IMR-90 (cell line): ENCODE data around the gene FNIP2. TPM values are rescaled to one million over a fixed set of nuclear protein-coding genes. Genes with fewer than 3 reads are reported as not detected.

Source experiments
- ATAC-seq: fragments of 200-7000 bp; cut with Tn5 transposase; 2 replicates; pipeline ENCODE4 v1.9.1; 2020; ENCODE audit warnings: low read depth, mild to moderate bottlenecking, moderate library complexity
- BruUV-seq: library from RNA; stranded (reverse); fragments of 400-500 nt; replicated peaks from 2 replicates; lab custom pipeline; 2021; lab: Mats Ljungman, UMichigan
- CTCF ChIA-PET: fragments of 300-600 bp; formaldehyde crosslinking; extraction: SDS; loops from one replicate; lab custom pipeline; 2021; ENCODE audit warnings: antibody characterized with exemption; lab: Yijun Ruan, JAX
- POLR2A ChIA-PET: fragments of 300-600 bp; sonication (Branson Sonifier 250); formaldehyde crosslinking; loops from one replicate; lab custom pipeline; 2022; ENCODE audit warnings: antibody characterized with exemption; ENCODE audit not compliant: unreplicated experiment; lab: Charles Lee
- DNase-seq: peaks from one replicate; pipeline ENCODE4 v3.0.0; 2013
- H2AFZ ChIP-seq: replicated peaks from 2 replicates; pipeline ENCODE3; 2013; ENCODE audit warnings: low read length, mild to moderate bottlenecking; ENCODE audit not compliant: poor library complexity
- H2AK5ac ChIP-seq: 2 replicates; pipeline ENCODE4 v1.6.1; 2013; ENCODE audit warnings: low read depth, low read length, inconsistent platforms
- H2AK9ac ChIP-seq: replicated peaks from 2 replicates; pipeline ENCODE3; 2013; ENCODE audit warnings: mild to moderate bottlenecking, low read depth, low read length, moderate library complexity; ENCODE audit not compliant: poor library complexity
- H2BK120ac ChIP-seq: 2 replicates; pipeline ENCODE4 v1.6.1; 2013; ENCODE audit warnings: low read depth, low read length, inconsistent platforms
- H2BK15ac ChIP-seq: 3 replicates; pipeline ENCODE4 v1.6.1; 2013; ENCODE audit warnings: low read depth, low read length, inconsistent platforms
- H2BK20ac ChIP-seq: 2 replicates; pipeline ENCODE4 v1.6.1; 2013; ENCODE audit warnings: low read depth, mild to moderate bottlenecking, inconsistent platforms, low read length, moderate library complexity
- H2BK5ac ChIP-seq: 2 replicates; pipeline ENCODE4 v1.6.1; 2013; ENCODE audit warnings: mild to moderate bottlenecking, low read depth, low read length, inconsistent platforms; ENCODE audit not compliant: poor library complexity, severe bottlenecking
- H3K14ac ChIP-seq: replicated peaks from 2 replicates; pipeline ENCODE4 v1.6.1; 2013; ENCODE audit warnings: low read depth, low read length, inconsistent platforms
- H3K18ac ChIP-seq: 2 replicates; pipeline ENCODE4 v1.6.1; 2013; ENCODE audit warnings: low read depth, low read length, control low read depth
- H3K23ac ChIP-seq: 2 replicates; pipeline ENCODE4 v1.6.1; 2013; ENCODE audit warnings: low read depth, low read length, inconsistent platforms
- H3K27ac ChIP-seq: 2 replicates; pipeline ENCODE4 v1.5.1; 2013; ENCODE audit warnings: mild to moderate bottlenecking, control low read depth, low read length; ENCODE audit not compliant: insufficient read depth
- H3K27me3 ChIP-seq: 2 replicates; pipeline ENCODE4 v1.6.1; 2013; ENCODE audit warnings: low read length; ENCODE audit not compliant: control insufficient read depth, insufficient read depth
- H3K36me3 ChIP-seq: 2 replicates; pipeline ENCODE4 v1.6.1; 2013; ENCODE audit warnings: low read length, mixed read lengths; ENCODE audit not compliant: control insufficient read depth, insufficient read depth
- H3K4ac ChIP-seq: 2 replicates; pipeline ENCODE4 v1.6.1; 2013; ENCODE audit warnings: low read depth, low read length, inconsistent platforms
- H3K4me1 ChIP-seq: 2 replicates; pipeline ENCODE4 v1.6.1; 2013; ENCODE audit warnings: low read length, mixed read lengths; ENCODE audit not compliant: control insufficient read depth, insufficient read depth
- H3K4me2 ChIP-seq: 2 replicates; pipeline ENCODE4 v1.6.1; 2013; ENCODE audit warnings: low read depth, mild to moderate bottlenecking, control low read depth, low read length, moderate library complexity
- H3K4me3 ChIP-seq: 2 replicates; pipeline ENCODE4 v1.5.1; 2013; ENCODE audit warnings: low read depth, mild to moderate bottlenecking, control low read depth, low read length, moderate library complexity; ENCODE audit not compliant: insufficient read depth
- H3K56ac ChIP-seq: 2 replicates; pipeline ENCODE4 v1.6.1; 2013; ENCODE audit warnings: low read length, inconsistent platforms; ENCODE audit not compliant: insufficient read depth; ENCODE audit errors: extremely low read depth
- H3K79me1 ChIP-seq, 2 experiments: 2 replicates each; pipeline ENCODE4 v1.6.1; 2013; ENCODE audit warnings: low read length in 2 of 2, inconsistent platforms in 1 of 2, low read depth in 1 of 2
- H3K9ac ChIP-seq: 2 replicates; pipeline ENCODE4 v1.6.1; 2013; ENCODE audit warnings: low read depth, low read length, control low read depth
- H3K9me1 ChIP-seq: 2 replicates; pipeline ENCODE4 v1.6.1; 2013; ENCODE audit warnings: low read length, inconsistent platforms; ENCODE audit not compliant: insufficient read depth
- H3K9me3 ChIP-seq: 2 replicates; pipeline ENCODE4 v1.6.1; 2013; ENCODE audit warnings: low read length; ENCODE audit not compliant: control insufficient read depth, insufficient read depth
- H4K20me1 ChIP-seq: 2 replicates; pipeline ENCODE4 v1.6.1; 2013; ENCODE audit warnings: low read length, inconsistent platforms; ENCODE audit not compliant: insufficient read depth
- H4K5ac ChIP-seq: 2 replicates; pipeline ENCODE4 v1.6.1; 2013; ENCODE audit warnings: mild to moderate bottlenecking, low read depth, low read length, control low read depth
- H4K8ac ChIP-seq, 2 experiments: 2 replicates each; pipeline ENCODE4 v1.6.1; 2013; ENCODE audit warnings: low read depth in 2 of 2, low read length in 2 of 2, control low read depth in 1 of 2, inconsistent platforms in 1 of 2
- H4K91ac ChIP-seq: 2 replicates; pipeline ENCODE4 v1.6.1; 2013; ENCODE audit warnings: low read depth, low read length, inconsistent platforms; ENCODE audit not compliant: insufficient read depth
- BHLHE40 ChIP-seq: fragments of 150-350 bp; IDR thresholded peaks from 2 replicates; pipeline ENCODE4 v1.6.1; 2016; ENCODE audit warnings: mild to moderate bottlenecking, low read depth, low read length
- CEBPB ChIP-seq: IDR thresholded peaks from 2 replicates; pipeline ENCODE4 v1.6.1; 2012; ENCODE audit warnings: low read depth, low read length, improper control_type of control experiment
- CHD1 ChIP-seq: IDR thresholded peaks from 2 replicates; pipeline ENCODE4 v1.6.1; 2012; ENCODE audit warnings: low read depth, low read length, improper control_type of control experiment
- CTCF ChIP-seq: conservative IDR thresholded peaks from 2 replicates; pipeline ENCODE4 v1.5.1; 2012; ENCODE audit warnings: mild to moderate bottlenecking, low read depth, low read length, improper control_type of control experiment
- ELK1 ChIP-seq: fragments of 150-350 bp; IDR thresholded peaks from 2 replicates; pipeline ENCODE4 v1.6.1; 2016; ENCODE audit warnings: low read depth, mild to moderate bottlenecking, low read length, moderate library complexity, borderline replicate concordance
- FOS ChIP-seq: fragments of 150-350 bp; IDR thresholded peaks from 2 replicates; pipeline ENCODE4 v1.6.1; 2016; ENCODE audit warnings: low read depth, low read length
- MAFK ChIP-seq: IDR thresholded peaks from 2 replicates; pipeline ENCODE4 v1.6.1; 2012; ENCODE audit warnings: low read depth, low read length, improper control_type of control experiment
- MAZ ChIP-seq: IDR thresholded peaks from 2 replicates; pipeline ENCODE4 v1.6.1; 2012; ENCODE audit warnings: low read depth, mild to moderate bottlenecking, low read length, improper control_type of control experiment, moderate library complexity, borderline replicate concordance
- MXI1 ChIP-seq: IDR thresholded peaks from 2 replicates; pipeline ENCODE4 v1.6.1; 2012; ENCODE audit warnings: low read depth, mild to moderate bottlenecking, low read length, moderate library complexity, borderline replicate concordance
- NFE2L2 ChIP-seq: fragments of 150-350 bp; IDR thresholded peaks from 2 replicates; pipeline ENCODE4 v1.6.1; 2016; ENCODE audit warnings: low read depth, mild to moderate bottlenecking, low read length
- POLR2A ChIP-seq: IDR thresholded peaks from 2 replicates; pipeline ENCODE4 v1.6.1; 2012; ENCODE audit warnings: mild to moderate bottlenecking, low read depth, low read length
- RAD21 ChIP-seq: IDR thresholded peaks from 2 replicates; pipeline ENCODE4 v1.6.1; 2012; ENCODE audit warnings: low read length, improper control_type of control experiment
- RCOR1 ChIP-seq: IDR thresholded peaks from 2 replicates; pipeline ENCODE4 v1.6.1; 2012; ENCODE audit warnings: mild to moderate bottlenecking, low read length, improper control_type of control experiment; ENCODE audit not compliant: insufficient replicate concordance
- RFX5 ChIP-seq: IDR thresholded peaks from 2 replicates; pipeline ENCODE4 v1.8.0; 2012; ENCODE audit warnings: low read depth, mild to moderate bottlenecking, low read length, moderate library complexity
- SMC3 ChIP-seq: fragments of 150-350 bp; IDR thresholded peaks from 2 replicates; pipeline ENCODE4 v1.6.1; 2016; ENCODE audit warnings: low read depth, mild to moderate bottlenecking, antibody characterized with exemption, low read length, moderate library complexity
- USF2 ChIP-seq: fragments of 150-350 bp; IDR thresholded peaks from 2 replicates; pipeline ENCODE4 v1.6.1; 2017; ENCODE audit warnings: mild to moderate bottlenecking, antibody characterized with exemption, low read length, low read depth
- WGBS, 2 experiments: methylation state at CpG; one replicate each; pipeline versions ENCODE4 v1.1.5 to v1.1.7; 2013; ENCODE audit warnings: missing lambda C conversion rate in 2 of 2; ENCODE audit not compliant: insufficient read length in 1 of 2; ENCODE audit errors: extremely low coverage in 2 of 2; 5-methylcytosine and 5-hydroxymethylcytosine counted together
- dilution Hi-C: fragments of 300-500 bp; cut with HindIII; formaldehyde crosslinking; loops from one replicate; pipeline ENCODE4 v1.14.3; 2018; ENCODE audit warnings: low sequenced_read_pairs; ENCODE audit not compliant: unreplicated experiment
- in situ Hi-C: fragments of 300-500 bp; cut with MboI; formaldehyde crosslinking; loops from 3 replicates; pipeline ENCODE4 v1.14.3; 2019; ENCODE audit warnings: low sequenced_read_pairs, inconsistent platforms, mixed read lengths
- intact Hi-C: fragments of 100-400 bp; cut with micrococcal nuclease; formaldehyde crosslinking; loops from 2 replicates; pipeline ENCODE4 v1.10.0; 2022
- polyA plus RNA-seq, 3 experiments: library from polyadenylated mRNA; depleted of rRNA; stranded (reverse); fragments of >200 nt; gene quantifications; 2 replicates each; pipeline ENCODE4 v1.2.3, GENCODE V29; 2012; ENCODE audit warnings: low replicate concordance in 1 of 3
- total RNA-seq: library from RNA; depleted of rRNA; stranded (reverse); fragments of >200 nt; gene quantifications from 2 replicates; pipeline ENCODE4 v1.2.3, GENCODE V29; 2012

The FNIP2 gene
- total and polyA plus RNA-seq, 2 of the 4 experiments (the other 2 are of a cell fraction): 4.7 to 24.6 TPM

GRCh38 chr4:158885564-158885963 is 116.7 kb downstream of the FNIP2 start:
- H3K4me1 ChIP-seq: no peaks in the 10 kb centered on the region; the same call in 1 of the 2 replicates
- TF ChIP-seq BHLHE40 (no peak), RAD21 (no peak), MAFK (no peak), USF2 (no peak), ELK1 (no peak), FOS (no peak), SMC3 (no peak), RCOR1 (no peak), CTCF (no peak), CEBPB (no peak), RFX5 (no peak), MXI1 (no peak), NFE2L2 (no peak), POLR2A (no peak), CHD1 (no peak), MAZ (no peak)
- H3K36me3 ChIP-seq: peaks cover 4% of the 10 kb centered on the region; the same call in 1 of the 2 replicates
- WGBS, 2 experiments: 80% methylated on average over 1 of the region's 5 CpGs; no CpG with 5 or more reads in 1 of the 2 experiments
- no peak overlapping the region for H2BK20ac ChIP-seq
- no peak for ATAC-seq
- no peak overlapping the region for H2BK120ac ChIP-seq
- H3K4ac ChIP-seq: no peak overlapping the region
- in situ Hi-C loops (no loop called here), dilution Hi-C loops (no loop called here), intact Hi-C loops (no loop called here)
- H3K4me2 ChIP-seq: no peak overlapping the region
- peaks cover 0 to 7% of the 10 kb centered on the region in 2 experiments; a peak in 2 of 4 replicates for H3K79me1 ChIP-seq
- H2AK9ac ChIP-seq: no peak overlapping the region
- no peak overlapping the region for H3K4me3 ChIP-seq
- no peak overlapping the region for H3K14ac ChIP-seq
- no peak overlapping the region for H4K5ac ChIP-seq
- H3K9ac ChIP-seq: no peak overlapping the region
- H3K27me3 ChIP-seq: no peaks in the 10 kb centered on the region
- no peak overlapping the region for H2AFZ ChIP-seq
- no peak overlapping the region for H3K23ac ChIP-seq
- H3K9me3 ChIP-seq: no peaks in the 10 kb centered on the region
- CTCF ChIA-PET: interaction anchor here (0.6 kb wide), 1 partner anchor 112 kb away, joined by 3 read pairs; no protein-coding TSS in a partner anchor
- no peak overlapping the region for H2BK5ac ChIP-seq
- DNase-seq: no peak
- H3K56ac ChIP-seq: no peak overlapping the region
- no peak overlapping the region for H3K27ac ChIP-seq
- H4K91ac ChIP-seq: no peak overlapping the region
- BruUV-seq: no TSS peak
- H3K9me1 ChIP-seq: peaks cover 2% of the 10 kb centered on the region; the same call in 1 of the 2 replicates
- no peak overlapping the region for H4K8ac ChIP-seq
- POLR2A ChIA-PET: no interaction called here
- H2AK5ac ChIP-seq: no peak overlapping the region
- H4K20me1 ChIP-seq: no peaks in the 10 kb centered on the region
- H3K18ac ChIP-seq: no peak overlapping the region
- H2BK15ac ChIP-seq: no peak overlapping the region
